Measurements from ENCODE around the gene PEX6. TPM values are rescaled to one million over a fixed set of nuclear protein-coding genes. Genes with fewer than 3 reads are reported as not detected.

PEX6 gene
- total RNA-seq, 2 experiments from 2014 or later = 12.8 to 13.6 TPM

DNA sequence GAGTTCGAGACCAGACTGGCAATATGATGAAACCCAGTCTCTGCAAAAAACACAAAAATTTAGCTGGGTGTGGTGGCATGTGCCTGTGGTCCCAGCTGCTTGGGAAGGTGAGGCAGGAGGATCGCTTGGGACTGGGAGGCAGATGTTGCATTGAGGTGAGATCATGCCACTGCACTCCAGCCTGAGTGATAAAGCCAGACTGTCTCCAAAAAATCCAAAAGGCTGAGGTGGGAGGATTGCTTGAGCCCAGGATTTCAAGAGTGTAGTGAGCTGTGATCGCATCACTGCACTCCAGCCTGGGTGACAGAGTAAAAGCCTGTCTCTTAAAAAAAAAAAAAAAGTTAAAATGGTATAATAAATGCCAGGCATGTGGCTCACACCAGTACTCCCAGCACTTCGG, 64.4 kb downstream of the PEX6 start:
- TF ChIP-seq, protein P1, sequence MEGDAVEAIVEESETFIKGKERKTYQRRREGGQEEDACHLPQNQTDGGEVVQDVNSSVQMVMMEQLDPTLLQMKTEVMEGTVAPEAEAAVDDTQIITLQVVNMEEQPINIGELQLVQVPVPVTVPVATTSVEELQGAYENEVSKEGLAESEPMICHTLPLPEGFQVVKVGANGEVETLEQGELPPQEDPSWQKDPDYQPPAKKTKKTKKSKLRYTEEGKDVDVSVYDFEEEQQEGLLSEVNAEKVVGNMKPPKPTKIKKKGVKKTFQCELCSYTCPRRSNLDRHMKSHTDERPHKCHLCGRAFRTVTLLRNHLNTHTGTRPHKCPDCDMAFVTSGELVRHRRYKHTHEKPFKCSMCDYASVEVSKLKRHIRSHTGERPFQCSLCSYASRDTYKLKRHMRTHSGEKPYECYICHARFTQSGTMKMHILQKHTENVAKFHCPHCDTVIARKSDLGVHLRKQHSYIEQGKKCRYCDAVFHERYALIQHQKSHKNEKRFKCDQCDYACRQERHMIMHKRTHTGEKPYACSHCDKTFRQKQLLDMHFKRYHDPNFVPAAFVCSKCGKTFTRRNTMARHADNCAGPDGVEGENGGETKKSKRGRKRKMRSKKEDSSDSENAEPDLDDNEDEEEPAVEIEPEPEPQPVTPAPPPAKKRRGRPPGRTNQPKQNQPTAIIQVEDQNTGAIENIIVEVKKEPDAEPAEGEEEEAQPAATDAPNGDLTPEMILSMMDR (IDR thresholded peaks at IDR 0.05) = no peak
- POLR2A ChIA-PET = interaction anchor here (3.1 kb wide), 1 partner anchor 15 kb away, joined by 10 read pairs; the partner anchor contains the start of gene CNPY3
- Mint-ChIP-seq H3K27ac (no peak overlapping the region), H3K9me3 (no peaks in the 10 kb centered on the region), H3K27me3 (peaks cover 18% of the 10 kb centered on the region), H3K36me3 (ENCODE audit: low read depth) (no peaks in the 10 kb centered on the region), H3K4me3 (no peak overlapping the region), H3K4me1 (ENCODE audit: low read depth) (peaks cover 4% of the 10 kb centered on the region)
- Histone ChIP-seq H3K9me3 (ENCODE audit: control insufficient read depth in 1 of 2, insufficient read depth in 1 of 2, low read length in 2 of 2) (no peaks in the 10 kb centered on the region), H3K4me1 (ENCODE audit: insufficient read depth, low read length) (peaks cover 8% of the 10 kb centered on the region), H3K4me3 (ENCODE audit: low read length) (no peak overlapping the region), H3K27me3 (ENCODE audit: control insufficient read depth in 1 of 2, insufficient read depth in 2 of 2, low read length in 2 of 2) (peaks cover 7 to 10% of the 10 kb centered on the region in 2 experiments), H3K36me3 (ENCODE audit: insufficient read depth, low read length) (no peaks in the 10 kb centered on the region), H3K27ac (ENCODE audit: low read depth in 1 of 2, low read length in 2 of 2) (no peak overlapping the region)
- ATAC-seq (ENCODE audit: poor library complexity) (no peak), DNase-seq (no peak)
- CTCF ChIA-PET = no interaction called here
- intact Hi-C loops (cut with DNase I, micrococcal nuclease) = no loop called here

Other genes starting within 250 kb of the PEX6 start
- 10 to 100 TPM; 67.3 to 68.3 TPM for gene TBCC, start 233.1 kb downstream of the PEX6 start, total RNA-seq
- gene BICRAL, start 197.1 kb downstream of the PEX6 start, total RNA-seq = 10 to 100 TPM; 15.0 to 15.8 TPM
- gene RPL7L1, start 99.6 kb downstream of the PEX6 start, total RNA-seq = 10 to 100 TPM; 76.1 TPM
- gene PTCRA, start 63.1 kb downstream of the PEX6 start, total RNA-seq = not detected
- gene CNPY3, start 49.7 kb downstream of the PEX6 start, total RNA-seq = 10 to 100 TPM; 41.2 to 43.8 TPM
- 1 to 10 TPM; 1.2 to 2.1 TPM for gene GNMT, start 18.4 kb downstream of the PEX6 start, total RNA-seq
- gene PPP2R5D, start 5.4 kb upstream of the PEX6 start, total RNA-seq = 10 to 100 TPM; 15.3 to 17.5 TPM
- 10 to 100 TPM; 13.6 to 17.0 TPM for gene MEA1, start 34.8 kb upstream of the PEX6 start, total RNA-seq
- gene KLHDC3, start 35.1 kb upstream of the PEX6 start, total RNA-seq = 10 to 100 TPM; 21.0 to 22.3 TPM
- gene RRP36, start 42.4 kb upstream of the PEX6 start, total RNA-seq = 10 to 100 TPM; 17.2 to 17.7 TPM
- gene CUL7, start 74.7 kb upstream of the PEX6 start, total RNA-seq = 1 to 10 TPM; 5.9 to 6.9 TPM
- 10 to 100 TPM; 42.8 to 48.0 TPM for gene MRPL2, start 80.3 kb upstream of the PEX6 start, total RNA-seq
- 10 to 100 TPM; 39.6 to 40.8 TPM for gene KLC4, start 80.5 kb upstream of the PEX6 start, total RNA-seq
- gene PTK7, start 97.1 kb upstream of the PEX6 start, total RNA-seq = 1 to 10 TPM; 1.2 to 1.6 TPM
- gene SRF, start 192.1 kb upstream of the PEX6 start, total RNA-seq = 10 to 100 TPM; 22.8 to 23.7 TPM
- gene CUL9, start 203.0 kb upstream of the PEX6 start, total RNA-seq = 10 to 100 TPM; 75.5 to 79.2 TPM